Esophagus muscularis mucosa (tissue), 3 donors: Measurements from ENCODE around the gene MYO1C.

ENCODE experiments used
- POLR2A ChIP-seq: fragments of 450-650 bp; IDR thresholded peaks from one replicate; pipeline ENCODE4 v1.6.1; 2017; ENCODE audit warnings: antibody characterized with exemption, moderate library complexity, mild to moderate bottlenecking, low read depth
- TF ChIP-seq, protein P1 (sequence below), 3 experiments: fragments of 200-600 bp in 2 of 3; fragments of 450-650 bp in 1 of 3; sonication (generic) in 2 of 3; IDR thresholded peaks; one replicate each; pipeline ENCODE4 v1.5.1; 2017 to 2019; ENCODE audit warnings: antibody characterized with exemption in 3 of 3, mild to moderate bottlenecking in 2 of 3, moderate library complexity in 1 of 3

DNA sequence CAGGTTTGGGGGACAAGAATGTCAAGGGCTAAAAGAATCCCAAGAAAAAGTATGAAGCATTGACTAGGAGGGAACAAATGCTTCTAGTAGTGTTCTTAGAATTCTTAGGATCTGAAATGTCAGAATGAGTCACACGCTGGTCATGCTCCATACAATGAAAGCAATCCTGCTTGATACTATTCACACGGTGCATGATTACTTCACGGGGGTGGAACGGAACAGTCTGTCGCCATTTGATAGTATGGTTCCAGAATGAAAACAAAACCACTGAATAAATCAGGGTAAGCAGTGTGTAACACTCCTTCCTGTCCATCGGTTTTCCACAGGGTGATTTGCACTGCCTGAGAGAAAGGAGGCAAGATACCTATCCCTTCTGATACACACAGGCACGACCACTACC, 69.6 kb downstream of the MYO1C start:
- TF ChIP-seq, protein P1, sequence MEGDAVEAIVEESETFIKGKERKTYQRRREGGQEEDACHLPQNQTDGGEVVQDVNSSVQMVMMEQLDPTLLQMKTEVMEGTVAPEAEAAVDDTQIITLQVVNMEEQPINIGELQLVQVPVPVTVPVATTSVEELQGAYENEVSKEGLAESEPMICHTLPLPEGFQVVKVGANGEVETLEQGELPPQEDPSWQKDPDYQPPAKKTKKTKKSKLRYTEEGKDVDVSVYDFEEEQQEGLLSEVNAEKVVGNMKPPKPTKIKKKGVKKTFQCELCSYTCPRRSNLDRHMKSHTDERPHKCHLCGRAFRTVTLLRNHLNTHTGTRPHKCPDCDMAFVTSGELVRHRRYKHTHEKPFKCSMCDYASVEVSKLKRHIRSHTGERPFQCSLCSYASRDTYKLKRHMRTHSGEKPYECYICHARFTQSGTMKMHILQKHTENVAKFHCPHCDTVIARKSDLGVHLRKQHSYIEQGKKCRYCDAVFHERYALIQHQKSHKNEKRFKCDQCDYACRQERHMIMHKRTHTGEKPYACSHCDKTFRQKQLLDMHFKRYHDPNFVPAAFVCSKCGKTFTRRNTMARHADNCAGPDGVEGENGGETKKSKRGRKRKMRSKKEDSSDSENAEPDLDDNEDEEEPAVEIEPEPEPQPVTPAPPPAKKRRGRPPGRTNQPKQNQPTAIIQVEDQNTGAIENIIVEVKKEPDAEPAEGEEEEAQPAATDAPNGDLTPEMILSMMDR (IDR thresholded peaks at IDR 0.05), result no peak
- TF ChIP-seq POLR2A, result no peak
